NK-92 treated with Interleukin-12 subunit alpha and Interleukin-12 subunit beta, amount 100 ng/mL, for 24 hours (cell line): Measurements from ENCODE around the gene SNAPC5.
"Not testable (repeated sequence)": the region's sequence is repeated elsewhere in the genome, so short reads cannot be mapped to it uniquely, and the experiment has no call there.

Experiments used
- DNase-seq: peaks from one replicate; lab custom pipeline; 2025; lab: John Stamatoyannopoulos, UW

The SNAPC5 gene

GRCh38 chr15:66491846-66492245, 5.7 kb downstream of the SNAPC5 start:
- no peak for DNase-seq

GRCh38 chr15:66489179-66489791, 8.3 kb downstream of the SNAPC5 start:
- DNase-seq: no peak

GRCh38 chr15:66488525-66488924, 9.0 kb downstream of the SNAPC5 start:
- DNase-seq: no peak

DNA sequence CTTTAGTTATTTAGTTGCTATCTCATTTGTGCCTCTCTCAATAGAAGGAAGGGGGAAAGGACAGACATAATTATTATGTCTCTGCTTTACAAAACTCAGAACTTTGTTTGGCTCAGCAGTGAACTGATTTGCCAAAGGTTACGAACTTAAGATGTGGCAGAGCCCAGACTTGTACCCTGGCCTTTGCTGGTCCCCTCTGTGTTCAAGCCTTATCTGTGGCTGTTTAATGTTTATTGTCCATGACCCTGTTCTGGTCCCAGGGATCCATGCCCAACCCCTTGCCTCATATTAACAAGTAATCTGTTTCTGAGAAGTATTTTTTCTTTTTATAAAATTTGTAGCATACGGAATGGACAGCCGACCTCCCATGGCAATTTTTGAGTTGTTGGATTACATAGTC, 10.7 kb downstream of the SNAPC5 start:
- DNase-seq: no peak

DNA sequence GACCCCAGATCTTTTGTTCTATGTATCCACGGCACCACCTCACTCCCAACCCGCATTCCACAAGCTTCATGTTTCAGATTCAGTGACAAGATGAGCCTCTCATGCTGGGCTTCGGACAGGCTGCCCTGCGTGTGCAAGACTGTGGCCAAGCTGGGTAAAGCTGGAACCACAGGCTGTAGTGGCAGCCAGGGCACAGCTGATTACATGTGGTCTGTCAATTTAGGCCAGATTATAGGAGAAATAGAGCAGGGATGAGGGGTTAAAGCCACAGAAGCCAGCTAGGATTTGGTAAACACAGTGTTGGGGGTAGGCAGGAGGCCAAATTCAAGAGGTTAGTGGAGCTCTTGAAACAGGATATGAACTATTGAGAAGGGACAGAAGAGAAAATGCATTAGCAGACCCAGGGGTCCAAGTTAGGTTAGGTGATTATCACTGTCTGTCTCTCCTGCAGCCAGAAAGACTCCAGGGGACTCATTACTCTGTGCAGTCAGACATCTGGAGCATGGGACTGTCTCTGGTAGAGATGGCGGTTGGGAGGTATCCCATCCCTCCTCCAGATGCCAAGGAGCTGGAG, 12.9 kb downstream of the SNAPC5 start:
- no peak for DNase-seq

- no peak for DNase-seq
Observed at GRCh38 chr15:66483131-66483566, 14.4 kb downstream of the SNAPC5 start.

- no peak for DNase-seq
Observed at GRCh38 chr15:66482539-66482938, 15.0 kb downstream of the SNAPC5 start.

- no peak for DNase-seq
Observed at GRCh38 chr15:66481107-66481856, 16.3 kb downstream of the SNAPC5 start.

DNA sequence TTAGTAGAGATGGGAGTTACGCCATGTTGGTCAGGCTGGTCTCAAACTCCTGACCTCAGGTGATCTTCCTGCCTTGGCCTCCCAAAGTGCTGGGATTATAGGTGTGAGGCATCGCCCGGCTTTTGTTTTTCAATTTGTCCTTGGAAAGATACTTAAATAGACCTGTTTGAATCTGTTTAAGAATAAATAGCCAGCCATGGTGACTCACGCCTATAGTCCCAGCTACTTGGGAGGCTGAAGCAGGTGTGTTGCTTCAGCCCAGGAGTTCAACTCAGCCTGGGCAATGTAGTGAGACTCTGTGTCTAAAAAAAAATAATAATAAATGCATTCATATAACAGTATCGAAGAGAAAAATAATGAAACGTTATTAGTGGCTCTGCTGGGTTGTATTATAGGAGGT, 17.3 kb downstream of the SNAPC5 start:
- DNase-seq: no peak

DNA sequence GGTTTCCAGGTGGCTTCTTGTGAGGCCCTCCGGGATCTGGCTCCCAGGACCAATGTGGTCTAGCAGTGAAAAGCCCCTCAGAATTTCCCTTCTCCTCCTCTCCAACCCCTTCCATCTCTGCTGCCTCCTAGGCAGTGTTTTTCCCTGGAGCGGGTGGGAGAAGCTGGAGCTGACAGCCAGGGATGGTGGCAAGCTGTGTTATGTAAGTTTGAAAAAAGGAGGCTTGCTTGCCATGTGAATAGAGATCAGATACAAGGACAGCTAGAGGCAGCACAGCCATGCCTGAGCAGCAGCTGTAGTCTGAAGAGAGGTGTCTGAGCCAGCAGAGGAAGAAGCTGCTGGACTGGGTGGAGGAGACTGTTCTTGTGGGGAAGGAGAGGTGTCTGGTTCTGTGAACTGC, 20.6 kb downstream of the SNAPC5 start:
- no peak for DNase-seq

DNA sequence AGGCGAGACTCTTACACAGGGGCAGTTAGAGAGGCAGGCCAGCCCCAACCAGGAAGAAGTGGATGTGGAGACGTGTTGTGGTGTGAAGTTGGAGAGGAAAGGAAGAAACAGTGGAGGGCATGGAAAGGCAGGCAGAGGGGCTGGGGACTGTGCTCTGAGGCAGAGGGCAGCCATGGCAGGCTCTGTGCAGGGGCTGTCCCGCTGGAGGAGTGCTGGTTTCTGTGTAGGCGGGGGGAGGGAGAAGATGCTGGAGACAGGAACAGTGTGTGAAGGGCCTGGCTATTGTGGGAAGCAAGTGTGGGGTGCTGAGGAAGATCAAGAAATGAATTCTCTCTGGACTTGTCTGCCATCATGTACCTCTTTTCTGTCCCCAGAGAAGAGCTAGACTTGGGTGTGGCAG, 21.0 kb downstream of the SNAPC5 start:
- DNase-seq: no peak

DNA sequence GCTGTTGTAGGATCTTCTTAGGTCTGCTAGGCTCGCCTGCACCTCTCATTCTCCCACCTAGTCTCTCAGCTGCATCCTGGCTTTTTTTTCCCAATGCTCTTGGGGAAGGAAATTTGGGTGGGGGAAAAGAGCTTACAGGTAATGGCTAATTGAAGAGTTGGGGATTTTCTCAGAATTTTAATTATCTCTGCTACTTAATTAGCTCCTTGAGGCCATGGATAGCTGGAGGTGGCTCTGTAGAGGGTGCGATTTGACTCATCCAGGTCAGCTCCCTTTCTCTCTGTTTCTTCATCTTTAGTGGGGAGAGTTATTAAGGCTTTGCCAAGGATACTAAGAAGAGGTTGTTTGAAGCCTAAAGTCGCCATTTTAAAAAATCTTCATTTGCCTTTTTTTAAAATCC, 22.6 kb downstream of the SNAPC5 start:
- no peak for DNase-seq

DNA sequence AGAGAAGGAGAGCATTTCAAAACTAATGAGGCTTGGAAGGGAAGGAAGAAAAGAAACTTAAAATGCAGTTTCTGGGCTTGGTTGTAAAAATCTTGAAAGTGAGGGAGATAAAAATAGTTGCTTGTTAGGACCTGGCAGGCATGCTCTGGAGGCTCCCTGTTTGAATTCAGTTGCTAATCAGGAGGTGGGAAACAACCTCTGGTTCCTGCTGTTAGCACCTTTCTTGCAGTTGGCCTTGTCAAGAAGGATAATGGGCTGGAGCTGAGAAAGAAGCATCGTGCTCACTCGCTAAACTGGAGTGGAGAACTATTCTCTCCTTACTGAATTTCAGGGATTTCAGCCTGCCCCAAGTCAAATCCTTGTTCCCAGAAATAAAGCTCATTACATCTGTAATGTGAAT, 23.4 kb downstream of the SNAPC5 start:
- DNase-seq: no peak

GRCh38 chr15:66472176-66472999, 25.2 kb downstream of the SNAPC5 start:
- DNase-seq: no peak

DNA sequence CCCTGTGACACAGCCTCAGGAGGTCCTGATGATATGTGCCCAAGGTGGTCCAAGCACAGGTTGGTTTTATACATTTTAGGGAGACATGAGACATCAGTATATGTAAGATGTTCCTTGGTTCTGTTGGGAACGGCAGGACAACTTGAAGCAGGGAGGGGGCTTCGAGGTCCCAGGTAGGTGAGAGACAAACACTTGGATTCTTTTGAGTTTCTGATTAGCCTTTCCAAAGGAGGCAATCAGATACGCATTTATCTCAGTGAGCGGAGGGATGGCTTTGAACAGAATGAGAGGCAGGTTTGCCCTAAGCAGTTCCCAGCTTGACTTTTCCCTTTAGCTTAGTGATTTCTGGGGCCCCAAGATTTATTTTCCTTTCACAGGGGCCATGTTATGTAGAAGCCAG, 26.7 kb downstream of the SNAPC5 start:
- not testable (repeated sequence) for DNase-seq

GRCh38 chr15:66467162-66468040, 30.2 kb downstream of the SNAPC5 start:
- not testable (repeated sequence) for DNase-seq

GRCh38 chr15:66465294-66465693, 32.3 kb downstream of the SNAPC5 start:
- DNase-seq: not testable (repeated sequence)

GRCh38 chr15:66462627-66463026, 34.9 kb downstream of the SNAPC5 start:
- DNase-seq: no peak

- no peak for DNase-seq
Observed at GRCh38 chr15:66461917-66462316, 35.6 kb downstream of the SNAPC5 start.

DNA sequence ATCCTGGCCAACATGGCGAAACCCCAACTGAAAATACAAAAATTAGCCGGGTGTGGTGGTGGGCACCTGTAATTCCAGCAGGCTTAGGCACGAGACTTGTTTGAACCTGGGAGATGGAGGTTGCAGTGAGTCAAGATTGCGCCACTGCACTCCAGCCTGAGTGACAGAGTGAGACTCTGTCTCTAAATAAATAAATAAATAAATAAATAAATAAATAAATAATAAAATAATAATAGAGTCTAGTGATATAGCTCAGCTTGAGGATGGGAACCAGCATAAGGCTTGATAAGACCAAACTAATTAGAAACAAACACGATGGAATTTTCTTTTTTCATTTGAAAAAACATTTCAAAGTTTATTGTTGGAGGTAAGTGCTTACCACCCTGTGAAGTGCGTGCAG, 36.3 kb downstream of the SNAPC5 start:
- DNase-seq: not testable (repeated sequence)

GRCh38 chr15:66459818-66460615, 37.5 kb downstream of the SNAPC5 start:
- no peak for DNase-seq
